Ishikawa (cell line): ENCODE measurements around the gene EN1.

ENCODE experiments used
- CEBPB ChIP-seq: IDR thresholded peaks from 2 replicates; pipeline ENCODE4 v1.6.1; 2012
- CREB1 ChIP-seq: IDR thresholded peaks from 2 replicates; pipeline ENCODE4 v1.6.1; 2012; ENCODE audit warnings: low read depth
- EGR1 ChIP-seq: IDR thresholded peaks from 2 replicates; pipeline ENCODE4 v1.6.1; 2012
- EP300 ChIP-seq: IDR thresholded peaks from 2 replicates; pipeline ENCODE4 v1.6.1; 2012; ENCODE audit warnings: borderline replicate concordance
- FOXM1 ChIP-seq: IDR thresholded peaks from 2 replicates; pipeline ENCODE4 v1.6.1; 2012; ENCODE audit warnings: low read depth, borderline replicate concordance
- MAX ChIP-seq: IDR thresholded peaks from 2 replicates; pipeline ENCODE4 v1.6.1; 2012
- NFIC ChIP-seq: IDR thresholded peaks from 2 replicates; pipeline ENCODE4 v1.6.1; 2012
- RAD21 ChIP-seq: IDR thresholded peaks from 2 replicates; pipeline ENCODE4 v1.6.1; 2012; ENCODE audit warnings: low read depth
- REST ChIP-seq: IDR thresholded peaks from 2 replicates; pipeline ENCODE4 v1.6.1; 2012; ENCODE audit warnings: low read depth, mild to moderate bottlenecking
- TAF1 ChIP-seq: IDR thresholded peaks from 2 replicates; pipeline ENCODE4 v1.6.1; 2012; ENCODE audit warnings: low read depth, mild to moderate bottlenecking
- TCF12 ChIP-seq: IDR thresholded peaks from 2 replicates; pipeline ENCODE4 v1.6.1; 2012; ENCODE audit warnings: low read depth
- TEAD4 ChIP-seq: IDR thresholded peaks from 2 replicates; pipeline ENCODE4 v1.6.1; 2012
- USF1 ChIP-seq: IDR thresholded peaks from 2 replicates; pipeline ENCODE4 v1.6.1; 2012
- YY1 ChIP-seq: IDR thresholded peaks from 2 replicates; pipeline ENCODE4 v1.6.1; 2012; ENCODE audit warnings: low read depth
- ZBTB7A ChIP-seq: IDR thresholded peaks from 2 replicates; pipeline ENCODE4 v1.6.1; 2012; ENCODE audit warnings: low read depth

Gene EN1

GRCh38 chr2:118842661-118843482 lies 4.6 kb downstream of the EN1 start:
- TF ChIP-seq ZBTB7A (no peak), TEAD4 (no peak), NFIC (no peak), TAF1 (no peak), FOXM1 (no peak), CREB1 (no peak), TCF12 (no peak), CEBPB (no peak)

GRCh38 chr2:118841828-118842461 lies 5.5 kb downstream of the EN1 start:
- TF ChIP-seq RAD21 (no peak), TAF1 (no peak), NFIC (no peak), YY1 (no peak), CEBPB (no peak), MAX (no peak), USF1 (no peak), CREB1 (no peak)

GRCh38 chr2:118841450-118841827 lies 6.0 kb downstream of the EN1 start:
- no peak for TF ChIP-seq EGR1
- TF ChIP-seq YY1: no peak
- TF ChIP-seq CREB1: no peak
- no peak for TF ChIP-seq USF1
- no peak for TF ChIP-seq TEAD4

GRCh38 chr2:118838741-118839455 lies 8.6 kb downstream of the EN1 start:
- TF ChIP-seq YY1 (no peak), USF1 (no peak), RAD21 (no peak), NFIC (no peak), REST (no peak), CREB1 (no peak), TEAD4 (no peak), ZBTB7A (no peak), EP300 (no peak)

- no peak for TF ChIP-seq CEBPB
- TF ChIP-seq ZBTB7A: no peak
- TF ChIP-seq TEAD4: no peak
- no peak for TF ChIP-seq RAD21
- TF ChIP-seq USF1: no peak
- no peak for TF ChIP-seq REST
- TF ChIP-seq YY1: no peak
- no peak for TF ChIP-seq CREB1
- no peak for TF ChIP-seq EGR1
- TF ChIP-seq NFIC: no peak
- no peak for TF ChIP-seq FOXM1
- no peak for TF ChIP-seq EP300
- no peak for TF ChIP-seq MAX
- no peak for TF ChIP-seq TAF1
Observed at GRCh38 chr2:118837621-118838020, 9.8 kb downstream of the EN1 start.
